Rectal smooth muscle tissue (tissue), 1 donor: Measurements from ENCODE around the gene CERS6.

Experiments used
- H3K27ac ChIP-seq: one replicate; pipeline ENCODE4 v1.7.0; 2013; ENCODE audit warnings: low read depth, low read length, inconsistent platforms
- H3K27me3 ChIP-seq: one replicate; pipeline ENCODE4 v1.7.0; 2013; ENCODE audit warnings: low read length; ENCODE audit not compliant: control insufficient read depth, insufficient read depth
- H3K36me3 ChIP-seq: one replicate; pipeline ENCODE4 v1.7.0; 2013; ENCODE audit warnings: low read length; ENCODE audit not compliant: control insufficient read depth, insufficient read depth
- H3K4me1 ChIP-seq: one replicate; pipeline ENCODE4 v1.7.0; 2013; ENCODE audit warnings: low read length; ENCODE audit not compliant: control insufficient read depth, insufficient read depth
- H3K4me3 ChIP-seq: one replicate; pipeline ENCODE4 v1.7.0; 2013; ENCODE audit warnings: low read length
- H3K9ac ChIP-seq: one replicate; pipeline ENCODE4 v1.7.0; 2013; ENCODE audit warnings: low read length

Gene CERS6

GRCh38 chr2:168804214-168804613 lies 348.1 kb downstream of the CERS6 start:
- no peaks in the 10 kb centered on the region for H3K36me3 ChIP-seq
- no peak overlapping the region for H3K27ac ChIP-seq
- no peaks in the 10 kb centered on the region for H3K4me1 ChIP-seq
- H3K27me3 ChIP-seq = no peaks in the 10 kb centered on the region
- no peak overlapping the region for H3K9ac ChIP-seq
- no peak overlapping the region for H3K4me3 ChIP-seq

- no peak overlapping the region for H3K27ac ChIP-seq
- no peaks in the 10 kb centered on the region for H3K4me1 ChIP-seq
- H3K36me3 ChIP-seq = no peaks in the 10 kb centered on the region
- no peak overlapping the region for H3K4me3 ChIP-seq
- H3K9ac ChIP-seq = no peak overlapping the region
- H3K27me3 ChIP-seq = no peaks in the 10 kb centered on the region
These were observed 349.5 kb downstream of the CERS6 start for GRCh38 chr2:168805615-168806014.

- no peak overlapping the region for H3K27ac ChIP-seq
- H3K27me3 ChIP-seq = no peaks in the 10 kb centered on the region
- H3K9ac ChIP-seq = no peak overlapping the region
- no peaks in the 10 kb centered on the region for H3K36me3 ChIP-seq
- no peak overlapping the region for H3K4me3 ChIP-seq
- H3K4me1 ChIP-seq = no peaks in the 10 kb centered on the region
These were observed 353.5 kb downstream of the CERS6 start for GRCh38 chr2:168809537-168809936.

GRCh38 chr2:168810235-168810634 lies 354.2 kb downstream of the CERS6 start:
- no peak overlapping the region for H3K4me3 ChIP-seq
- H3K36me3 ChIP-seq = no peaks in the 10 kb centered on the region
- no peak overlapping the region for H3K27ac ChIP-seq
- no peaks in the 10 kb centered on the region for H3K27me3 ChIP-seq
- H3K9ac ChIP-seq = no peak overlapping the region
- H3K4me1 ChIP-seq = no peaks in the 10 kb centered on the region

- Histone ChIP-seq H3K4me3 (no peak overlapping the region), H3K4me1 (no peaks in the 10 kb centered on the region), H3K9ac (no peak overlapping the region), H3K36me3 (no peaks in the 10 kb centered on the region), H3K27ac (no peak overlapping the region), H3K27me3 (no peaks in the 10 kb centered on the region)
These were observed 355.6 kb downstream of the CERS6 start for GRCh38 chr2:168811696-168812095.

GRCh38 chr2:168814046-168814445 lies 358.0 kb downstream of the CERS6 start:
- no peak overlapping the region for H3K4me3 ChIP-seq
- no peak overlapping the region for H3K27ac ChIP-seq
- H3K4me1 ChIP-seq = no peaks in the 10 kb centered on the region
- H3K36me3 ChIP-seq = no peaks in the 10 kb centered on the region
- H3K27me3 ChIP-seq = no peaks in the 10 kb centered on the region
- H3K9ac ChIP-seq = no peak overlapping the region

- Histone ChIP-seq H3K4me1 (no peaks in the 10 kb centered on the region), H3K4me3 (no peak overlapping the region), H3K36me3 (no peaks in the 10 kb centered on the region), H3K27me3 (no peaks in the 10 kb centered on the region), H3K9ac (no peak overlapping the region), H3K27ac (no peak overlapping the region)
These were observed 359.2 kb downstream of the CERS6 start for GRCh38 chr2:168814939-168815907.

GRCh38 chr2:168816369-168816768 lies 360.3 kb downstream of the CERS6 start:
- H3K27ac ChIP-seq = no peak overlapping the region
- H3K4me1 ChIP-seq = no peaks in the 10 kb centered on the region
- no peaks in the 10 kb centered on the region for H3K27me3 ChIP-seq
- no peaks in the 10 kb centered on the region for H3K36me3 ChIP-seq
- no peak overlapping the region for H3K9ac ChIP-seq
- no peak overlapping the region for H3K4me3 ChIP-seq

- Histone ChIP-seq H3K4me3 (no peak overlapping the region), H3K9ac (no peak overlapping the region)
These were observed 363.1 kb downstream of the CERS6 start for GRCh38 chr2:168819050-168819715.

GRCh38 chr2:168819829-168820489 lies 363.9 kb downstream of the CERS6 start:
- Histone ChIP-seq H3K27ac (no peak overlapping the region), H3K36me3 (no peaks in the 10 kb centered on the region), H3K27me3 (no peaks in the 10 kb centered on the region), H3K9ac (no peak overlapping the region), H3K4me1 (no peaks in the 10 kb centered on the region), H3K4me3 (no peak overlapping the region)

More at GRCh38 chr2:168819050-168819715, 363.1 kb downstream of the CERS6 start:
- Histone ChIP-seq H3K27ac (no peak overlapping the region), H3K4me1 (no peaks in the 10 kb centered on the region), H3K36me3 (no peaks in the 10 kb centered on the region), H3K27me3 (no peaks in the 10 kb centered on the region)

- H3K4me3 ChIP-seq = no peak overlapping the region
These were observed 365.5 kb downstream of the CERS6 start for GRCh38 chr2:168821577-168821976.

GRCh38 chr2:168821992-168822391 lies 365.9 kb downstream of the CERS6 start:
- Histone ChIP-seq H3K9ac (no peak overlapping the region), H3K36me3 (no peaks in the 10 kb centered on the region), H3K4me1 (no peaks in the 10 kb centered on the region), H3K4me3 (no peak overlapping the region), H3K27me3 (no peaks in the 10 kb centered on the region), H3K27ac (no peak overlapping the region)

More at GRCh38 chr2:168821577-168821976, 365.5 kb downstream of the CERS6 start:
- H3K9ac ChIP-seq = no peak overlapping the region
- H3K36me3 ChIP-seq = no peaks in the 10 kb centered on the region
- no peaks in the 10 kb centered on the region for H3K27me3 ChIP-seq
- no peak overlapping the region for H3K27ac ChIP-seq
- no peaks in the 10 kb centered on the region for H3K4me1 ChIP-seq
